RCC 7860 (cell line): ENCODE measurements around the gene PRDM16.
"Not testable (repeated sequence)": the region's sequence is repeated elsewhere in the genome, so short reads cannot be mapped to it uniquely, and the experiment has no call there.

ENCODE experiments used
- DNase-seq: peaks from one replicate; pipeline ENCODE4 v3.0.0-alpha.2; 2015; ENCODE audit warnings: low spot score
- FAIRE-seq: peaks from 2 replicates; lab custom pipeline; 2012; peaks lifted over from hg19 to GRCh38; lab: Jason Lieb, UNC

The PRDM16 gene

GRCh38 chr1:3080053-3080955 lies 11.3 kb downstream of the PRDM16 start:
- DNase-seq (no peak), FAIRE-seq (no peak)

GRCh38 chr1:3081171-3081683 lies 12.2 kb downstream of the PRDM16 start:
- FAIRE-seq (no peak), DNase-seq (no peak)

GRCh38 chr1:3082051-3082450 lies 13.0 kb downstream of the PRDM16 start:
- no peak for FAIRE-seq
- no peak for DNase-seq

- DNase-seq (no peak), FAIRE-seq (no peak)
Measured at GRCh38 chr1:3082571-3083516, 13.8 kb downstream of the PRDM16 start.

GRCh38 chr1:3084154-3084553 lies 15.2 kb downstream of the PRDM16 start:
- DNase-seq (no peak), FAIRE-seq (no peak)

GRCh38 chr1:3084726-3085125 lies 15.7 kb downstream of the PRDM16 start:
- FAIRE-seq (no peak), DNase-seq (no peak)

GRCh38 chr1:3085721-3086120 lies 16.7 kb downstream of the PRDM16 start:
- FAIRE-seq = no peak
- no peak for DNase-seq

GRCh38 chr1:3086272-3086974 lies 17.4 kb downstream of the PRDM16 start:
- no peak for DNase-seq
- FAIRE-seq = no peak

GRCh38 chr1:3087049-3087448 lies 18.0 kb downstream of the PRDM16 start:
- DNase-seq (no peak), FAIRE-seq (no peak)

GRCh38 chr1:3087946-3088668 lies 19.1 kb downstream of the PRDM16 start:
- FAIRE-seq, DNase-seq: not testable (repeated sequence)

GRCh38 chr1:3089490-3089889 lies 20.5 kb downstream of the PRDM16 start:
- FAIRE-seq = no peak
- DNase-seq = no peak

GRCh38 chr1:3091334-3091733 lies 22.3 kb downstream of the PRDM16 start:
- DNase-seq (no peak), FAIRE-seq (no peak)

GRCh38 chr1:3092530-3092929 lies 23.5 kb downstream of the PRDM16 start:
- FAIRE-seq = no peak

GRCh38 chr1:3093898-3094626 lies 25.1 kb downstream of the PRDM16 start:
- DNase-seq = no peak
- FAIRE-seq = no peak

More at GRCh38 chr1:3092530-3092929, 23.5 kb downstream of the PRDM16 start:
- DNase-seq = no peak

- DNase-seq (no peak), FAIRE-seq (no peak)
Measured at GRCh38 chr1:3094863-3095780, 26.1 kb downstream of the PRDM16 start.

- FAIRE-seq (no peak), DNase-seq (no peak)
Measured at GRCh38 chr1:3096345-3096744, 27.3 kb downstream of the PRDM16 start.

GRCh38 chr1:3097231-3097630 lies 28.2 kb downstream of the PRDM16 start:
- FAIRE-seq = no peak
- no peak for DNase-seq

GRCh38 chr1:3097861-3098260 lies 28.9 kb downstream of the PRDM16 start:
- no peak for FAIRE-seq
- DNase-seq = no peak
